ENCODE results near the gene AGBL4.

DNA sequence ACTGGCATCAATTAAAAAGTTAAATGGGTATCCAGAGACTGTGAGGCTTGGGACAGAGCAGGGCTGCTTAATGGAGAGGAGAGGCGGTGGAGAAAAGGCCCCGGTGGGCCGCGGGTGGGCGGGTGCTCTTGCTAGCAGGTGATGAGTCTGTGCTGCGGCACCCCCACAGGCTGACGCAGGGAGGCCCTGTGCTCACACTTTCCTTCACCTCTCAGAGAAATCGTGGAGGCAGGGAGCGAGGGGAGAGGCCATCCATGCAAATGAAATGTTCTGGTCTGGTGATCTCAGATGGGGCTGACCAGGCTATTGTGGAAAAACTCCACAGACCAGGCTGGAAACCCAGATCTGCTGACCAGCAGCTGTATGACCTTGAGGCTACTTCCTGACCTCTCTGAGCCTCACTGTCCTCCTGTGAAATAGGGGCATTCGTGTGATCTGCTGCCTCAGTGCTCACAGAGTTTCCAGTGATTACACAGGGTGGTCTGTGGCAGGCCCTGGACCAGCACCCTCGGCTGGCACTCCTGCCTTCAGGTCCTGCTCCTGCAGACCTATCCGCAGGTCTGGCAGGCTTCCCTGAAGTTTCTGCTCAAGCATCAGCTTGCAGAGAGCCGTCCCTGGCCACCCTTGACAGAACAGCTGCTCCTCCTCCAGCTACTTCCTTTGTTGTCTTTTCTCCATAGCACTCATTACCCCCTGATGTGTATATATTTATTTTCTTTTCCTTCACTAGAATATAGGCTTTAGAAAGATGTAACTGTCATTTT is 1336.3 kb downstream of the AGBL4 start:
- no peak for TF ChIP-seq EZH2 (IDR thresholded peaks at IDR 0.05; ENCODE audit: low read length, unreplicated experiment)
- TF ChIP-seq, protein P1, sequence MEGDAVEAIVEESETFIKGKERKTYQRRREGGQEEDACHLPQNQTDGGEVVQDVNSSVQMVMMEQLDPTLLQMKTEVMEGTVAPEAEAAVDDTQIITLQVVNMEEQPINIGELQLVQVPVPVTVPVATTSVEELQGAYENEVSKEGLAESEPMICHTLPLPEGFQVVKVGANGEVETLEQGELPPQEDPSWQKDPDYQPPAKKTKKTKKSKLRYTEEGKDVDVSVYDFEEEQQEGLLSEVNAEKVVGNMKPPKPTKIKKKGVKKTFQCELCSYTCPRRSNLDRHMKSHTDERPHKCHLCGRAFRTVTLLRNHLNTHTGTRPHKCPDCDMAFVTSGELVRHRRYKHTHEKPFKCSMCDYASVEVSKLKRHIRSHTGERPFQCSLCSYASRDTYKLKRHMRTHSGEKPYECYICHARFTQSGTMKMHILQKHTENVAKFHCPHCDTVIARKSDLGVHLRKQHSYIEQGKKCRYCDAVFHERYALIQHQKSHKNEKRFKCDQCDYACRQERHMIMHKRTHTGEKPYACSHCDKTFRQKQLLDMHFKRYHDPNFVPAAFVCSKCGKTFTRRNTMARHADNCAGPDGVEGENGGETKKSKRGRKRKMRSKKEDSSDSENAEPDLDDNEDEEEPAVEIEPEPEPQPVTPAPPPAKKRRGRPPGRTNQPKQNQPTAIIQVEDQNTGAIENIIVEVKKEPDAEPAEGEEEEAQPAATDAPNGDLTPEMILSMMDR (conservative IDR thresholded peaks at IDR 0.05; ENCODE audit: low read depth, low read length) = no peak
- no peak for TF ChIP-seq EZH2phosphoT487 (IDR thresholded peaks at IDR 0.05; ENCODE audit: borderline replicate concordance, low read length)
